Right ventricle myocardium superior (tissue), 1 donor: ENCODE measurements around the gene KSR2. TPM values are rescaled to one million over a fixed set of nuclear protein-coding genes. Genes with fewer than 3 reads are reported as not detected.

Experiments
- ATAC-seq: fragments of 200-7000 bp; cut with Tn5 transposase; one replicate; pipeline ENCODE4 v1.9.1; 2020; ENCODE audit warnings: mild to moderate bottlenecking; ENCODE audit not compliant: poor library complexity
- DNase-seq: peaks from one replicate; pipeline ENCODE4 v3.0.0-alpha.2; 2020
- intact Hi-C: fragments of 100-400 bp; cut with DNase I; formaldehyde crosslinking; loops from one replicate; pipeline ENCODE4 v1.11.2; 2022
- total RNA-seq: library from RNA; stranded (reverse); fragmentation: NEBNext Ultra II Directional; extraction: Animal tissue kit (Norgen Biotek cat#: 25700); gene quantifications from one replicate; pipeline ENCODE4 v1.2.1, GENCODE V29; 2021
- donor health status: DM: no; HTN: yes; CAD: no; lungs with severe emphysema.

KSR2 gene
- total RNA-seq, 1 donor from 2014 or later = not detected

DNA sequence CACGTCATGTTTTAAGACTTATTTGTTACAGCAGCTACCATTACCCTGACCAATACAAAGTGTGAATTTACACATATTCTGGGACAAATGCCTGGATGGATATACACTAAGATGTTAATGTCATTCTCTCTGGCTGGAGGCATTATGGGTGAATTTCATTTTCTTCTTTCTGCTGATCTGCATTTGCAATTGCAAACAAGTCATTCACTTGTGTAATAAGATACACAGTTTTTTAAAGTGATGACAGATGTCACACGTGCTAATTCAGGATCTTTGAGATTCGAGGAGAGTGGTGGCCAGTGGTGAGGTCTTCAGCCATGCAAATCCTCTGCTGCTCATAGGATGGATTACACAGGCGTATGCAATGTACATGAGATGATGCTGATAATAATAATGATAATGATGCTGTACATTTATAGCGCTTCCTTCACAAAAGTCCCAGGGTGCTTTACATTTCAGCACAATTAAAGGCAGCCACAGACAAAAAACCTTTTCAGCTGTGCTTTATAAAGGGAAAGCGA is 451.5 kb downstream of the KSR2 start:
- DNase-seq (no peak), ATAC-seq (no peak)
- intact Hi-C loops = no loop called here

DNA sequence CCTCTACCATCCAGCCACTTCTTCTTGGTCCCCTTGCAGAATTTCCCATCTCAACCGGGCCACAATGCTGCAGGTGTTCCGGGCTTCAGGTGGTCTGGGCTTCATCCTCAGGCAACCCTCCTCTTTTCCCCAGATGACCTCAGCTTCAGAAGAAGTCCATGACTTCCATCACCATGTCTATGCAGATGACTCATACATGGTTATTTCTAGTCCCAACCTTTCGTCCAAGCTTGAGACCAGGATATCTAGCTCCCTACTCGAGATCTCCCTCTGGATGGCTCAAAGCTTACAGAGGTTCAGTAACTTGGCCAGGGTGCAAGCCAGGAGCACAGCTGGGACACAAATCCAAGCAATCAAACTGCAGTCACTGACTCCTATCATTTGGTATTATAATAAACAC is 452.8 kb downstream of the KSR2 start:
- ATAC-seq (no peak), DNase-seq (no peak)
- intact Hi-C loops = no loop called here

DNA sequence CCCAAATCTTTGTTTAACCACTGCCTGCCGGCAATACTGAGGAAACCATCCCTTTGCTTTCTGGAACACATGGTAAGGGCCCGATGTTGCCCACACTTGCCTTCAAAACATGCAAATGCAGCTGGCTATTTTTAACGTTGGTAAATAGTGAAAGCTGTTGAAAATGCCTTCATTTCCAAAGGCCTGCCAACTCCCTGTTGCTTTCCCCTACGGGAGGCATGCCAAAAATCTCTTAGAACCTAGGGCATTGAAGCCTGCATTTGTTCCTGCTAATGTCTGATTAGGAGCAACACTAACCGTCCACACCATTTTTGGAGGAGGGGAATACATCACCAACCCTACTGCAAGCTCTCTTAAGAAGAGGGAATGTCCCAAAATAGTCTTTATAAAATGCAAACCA is 454.8 kb downstream of the KSR2 start:
- ATAC-seq = peak; percentile 77
- DNase-seq = no peak
- intact Hi-C loops = no loop called here

DNA sequence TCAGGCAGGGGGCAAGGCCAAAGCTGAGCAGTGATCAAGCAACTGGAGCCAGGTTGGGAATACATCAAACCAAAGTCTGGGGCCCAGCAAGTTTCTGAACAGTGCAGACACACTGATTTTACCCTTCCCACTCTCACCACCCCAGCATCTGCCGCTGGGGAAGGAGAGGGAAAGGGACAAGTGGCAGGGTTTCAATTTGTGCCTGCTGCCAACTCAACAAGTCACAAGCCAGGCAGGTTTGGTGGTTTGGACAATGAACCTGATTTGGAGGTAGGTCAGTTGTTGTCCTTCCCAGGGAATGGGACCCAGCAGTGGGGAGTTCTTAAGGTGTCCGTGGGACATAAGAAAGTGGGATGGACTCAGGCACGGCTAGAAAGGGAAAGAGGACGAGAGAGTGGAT is 455.4 kb downstream of the KSR2 start:
- DNase-seq (no peak), ATAC-seq (peak; percentile 58)
- intact Hi-C loops = no loop called here

DNA sequence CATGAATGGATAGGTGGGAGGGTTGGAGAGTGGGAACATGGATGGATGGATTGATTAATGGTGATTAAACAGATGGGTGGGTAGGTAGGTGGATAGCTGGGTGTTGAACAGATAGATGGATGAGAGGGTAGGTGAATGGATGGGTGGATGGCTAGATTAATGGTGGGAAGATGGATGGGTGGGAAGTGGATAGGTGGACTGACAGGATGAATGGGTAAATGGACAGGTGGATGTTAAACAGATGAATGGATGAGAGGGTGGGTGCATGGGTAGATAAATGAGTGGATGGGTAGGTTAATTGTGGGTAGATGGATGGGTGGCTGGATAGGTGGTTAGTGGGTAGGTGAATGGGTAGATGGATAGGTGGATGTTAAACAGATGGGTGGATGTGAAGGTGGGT is 460.3 kb downstream of the KSR2 start:
- intact Hi-C loops = no loop called here
- no peak for DNase-seq

DNA sequence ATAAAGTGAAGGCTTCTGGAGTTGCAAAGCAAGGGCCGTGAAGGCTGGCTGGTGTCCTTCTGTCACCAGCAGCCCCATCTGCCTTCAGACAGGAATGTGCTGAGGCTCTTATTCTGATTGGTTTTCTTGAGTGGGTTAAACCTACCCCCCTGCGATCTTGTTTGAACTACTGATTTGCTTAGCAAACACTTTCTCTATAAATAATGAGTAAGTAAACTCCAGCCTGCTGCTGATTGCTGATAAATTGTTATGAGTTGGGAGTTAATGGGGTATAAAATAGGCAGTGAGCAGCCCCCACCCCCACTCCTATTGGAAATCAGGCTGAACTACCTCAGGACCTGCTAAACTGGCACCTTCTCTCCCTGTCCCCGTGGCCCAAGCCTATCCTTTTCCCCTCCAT is 461.2 kb downstream of the KSR2 start:
- intact Hi-C loops = no loop called here

More for the DNA sequence above, 460.3 kb downstream of the KSR2 start:
- ATAC-seq = no peak

DNA sequence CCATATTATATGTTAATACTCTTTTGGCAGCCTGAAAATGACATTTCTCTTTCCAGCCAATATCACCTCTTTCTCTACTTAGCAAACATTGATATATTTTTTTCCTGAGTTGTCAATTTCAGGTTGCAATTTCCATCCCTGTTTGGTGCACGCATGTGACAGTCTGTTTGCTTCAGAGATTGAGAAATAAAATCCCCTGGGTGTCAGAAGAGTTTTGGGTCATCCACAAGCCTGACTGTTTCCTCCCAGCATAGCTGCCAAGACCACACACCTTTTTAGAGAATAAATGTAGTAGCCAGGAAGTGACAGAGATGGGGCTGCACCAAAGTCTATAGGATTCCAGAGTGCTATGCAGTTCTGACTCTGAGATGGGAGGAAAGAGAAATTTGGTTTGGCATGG is 462.5 kb downstream of the KSR2 start:
- DNase-seq (no peak), ATAC-seq (no peak)
- intact Hi-C loops = no loop called here

More for the DNA sequence above, 461.2 kb downstream of the KSR2 start:
- no peak for DNase-seq
- no peak for ATAC-seq

DNA sequence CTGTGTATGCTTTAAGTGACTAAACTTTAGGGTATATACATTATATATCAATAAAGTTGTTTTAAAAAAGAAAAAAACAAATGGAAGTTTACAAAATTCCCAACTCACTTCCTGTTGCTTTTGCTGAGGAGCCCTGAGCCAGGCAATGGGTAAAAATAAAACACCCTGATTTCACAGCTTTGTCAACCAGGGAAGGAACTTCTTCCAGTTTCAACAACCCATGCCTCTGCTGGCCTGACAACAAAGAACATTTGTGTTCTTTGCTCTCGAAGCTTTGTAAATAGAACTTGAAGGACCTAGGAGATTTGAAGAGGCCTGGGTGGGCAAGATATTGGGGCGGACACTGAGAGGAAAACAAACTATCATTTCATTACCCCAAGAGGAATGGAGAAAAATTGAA is 466.2 kb downstream of the KSR2 start:
- intact Hi-C loops = no loop called here
- peak; percentile 48 for ATAC-seq
- no peak for DNase-seq

DNA sequence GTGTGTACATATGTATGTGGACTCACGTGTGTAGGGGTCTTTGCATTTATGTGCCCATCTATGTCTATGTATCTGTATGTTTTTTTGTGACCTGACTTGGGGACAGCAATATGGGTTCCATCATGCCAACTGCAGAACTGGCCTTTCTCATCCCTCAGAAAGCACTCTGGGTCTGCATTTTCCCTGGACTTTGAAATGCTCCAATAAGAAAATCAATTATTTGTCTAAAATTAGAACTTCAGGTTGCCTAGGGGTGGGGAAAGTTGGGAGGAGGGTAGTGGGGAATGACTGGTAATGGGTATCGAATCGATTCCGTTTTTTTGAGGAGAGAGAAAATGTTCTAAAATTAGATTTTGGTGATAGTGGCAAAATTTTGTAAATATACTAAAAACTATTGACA is 466.6 kb downstream of the KSR2 start:
- DNase-seq = no peak
- intact Hi-C loops = no loop called here
- ATAC-seq = no peak

DNA sequence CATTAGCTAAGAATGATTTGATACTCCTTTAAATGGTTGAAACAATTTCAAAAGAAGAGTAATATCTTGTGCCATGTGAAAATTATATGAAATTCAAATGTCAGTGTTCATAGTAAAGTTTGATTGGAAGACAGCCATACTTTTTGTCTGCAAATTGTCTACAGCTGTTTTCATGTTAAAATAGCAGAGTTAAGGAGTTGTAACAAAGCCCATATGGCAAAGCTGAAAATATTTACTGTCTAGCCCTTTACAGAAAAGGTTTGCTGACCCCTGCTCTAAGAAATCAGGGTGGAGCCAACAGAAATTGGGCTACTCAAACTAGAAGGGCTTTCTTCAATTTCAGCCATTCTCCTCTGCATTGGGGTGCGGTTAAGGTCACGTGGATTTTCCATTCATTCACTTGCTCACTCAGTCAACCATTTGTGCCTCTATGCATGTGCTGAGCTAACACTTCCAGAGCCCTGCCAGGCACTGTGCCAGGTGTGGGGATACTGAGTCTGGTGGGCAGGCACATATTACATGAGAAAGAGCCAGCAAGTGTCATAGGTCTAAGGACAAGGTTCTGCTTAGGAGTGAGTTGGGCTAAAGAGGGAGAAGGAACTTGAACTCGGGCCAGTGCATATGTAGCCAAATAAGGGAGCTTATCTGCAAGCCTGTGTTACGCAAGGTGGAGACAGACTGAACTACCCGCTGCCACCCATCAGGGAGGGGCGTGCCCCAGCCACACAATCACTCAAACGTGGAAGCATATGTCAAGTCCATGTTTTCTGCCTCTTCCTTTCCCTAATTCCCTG is 467.5 kb downstream of the KSR2 start:
- peak; percentile 96 for ATAC-seq
- intact Hi-C loops = no loop called here
- peak; percentile 74 for DNase-seq

DNA sequence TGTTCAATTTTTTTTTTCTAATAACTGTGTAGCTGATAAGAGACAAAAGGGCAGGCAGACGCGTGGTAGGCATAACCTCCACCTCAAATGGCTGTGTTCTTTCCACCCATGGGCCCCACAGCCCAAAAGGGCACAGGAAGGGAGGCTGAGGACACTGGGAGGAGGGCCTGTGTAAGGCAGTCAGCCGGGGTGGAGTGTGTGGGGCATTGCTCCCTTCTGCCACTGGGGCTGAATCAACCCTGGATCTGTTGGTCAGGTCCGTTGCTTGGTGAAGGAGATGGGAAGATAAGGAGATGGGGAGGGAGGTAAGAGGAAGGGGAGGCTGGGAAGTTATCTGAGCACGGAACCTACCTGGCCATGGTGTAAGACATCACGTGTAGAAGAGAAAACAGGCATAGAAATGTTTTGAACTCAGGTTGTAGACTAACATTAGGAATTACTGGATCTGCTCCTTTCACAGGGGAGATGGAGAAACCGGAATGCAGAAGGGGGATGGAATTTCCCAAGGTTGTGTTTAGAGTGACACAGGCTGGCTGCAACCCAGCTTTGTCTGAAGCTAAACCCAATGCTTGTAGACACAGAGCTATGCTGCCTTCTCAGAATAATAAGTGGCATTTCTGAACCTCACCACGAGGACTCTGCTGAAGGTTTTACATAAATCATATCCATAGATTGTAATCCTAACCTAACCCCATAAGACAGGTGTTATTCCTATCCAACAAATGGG is 468.9 kb downstream of the KSR2 start:
- intact Hi-C loops = no loop called here
- no peak for DNase-seq
- ATAC-seq = no peak

DNA sequence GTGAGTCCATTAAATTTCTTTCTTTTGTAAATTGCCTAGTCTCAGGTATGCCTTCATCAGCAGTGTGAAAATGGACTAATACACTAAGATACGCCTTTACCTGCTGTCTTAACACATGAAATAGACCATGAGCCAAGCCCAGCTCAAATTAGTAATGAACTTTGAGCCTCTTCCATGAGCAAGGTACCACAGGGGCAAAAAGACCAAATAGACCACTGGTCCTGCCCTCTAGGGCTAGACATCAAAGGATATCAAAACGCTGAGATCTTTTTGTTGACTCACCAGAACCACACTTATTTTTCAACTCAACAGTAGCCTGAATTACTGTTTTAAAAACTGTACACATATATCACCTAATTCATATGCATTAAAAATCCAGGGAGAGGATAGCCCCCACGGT is 469.9 kb downstream of the KSR2 start:
- no peak for ATAC-seq
- DNase-seq = no peak
- intact Hi-C loops = no loop called here

DNA sequence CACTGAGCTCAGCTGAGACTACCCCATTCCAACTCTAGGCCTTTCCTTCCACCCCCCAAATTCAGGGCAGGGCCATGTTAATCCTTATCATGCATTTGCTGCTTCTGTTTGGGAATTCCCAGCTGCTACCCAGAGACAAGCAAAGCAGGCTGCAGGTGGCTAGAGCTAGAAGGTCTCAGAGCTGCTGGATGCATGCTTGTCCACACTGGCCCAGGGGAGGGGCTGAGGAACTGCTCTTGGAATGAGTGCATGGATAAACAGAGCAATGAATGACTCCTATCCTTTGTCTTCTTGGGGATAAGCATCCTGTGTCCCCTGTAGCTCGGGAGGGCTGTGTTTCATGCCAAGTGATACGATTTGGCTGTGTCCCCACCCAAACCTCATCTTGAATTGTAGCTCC is 470.5 kb downstream of the KSR2 start:
- DNase-seq (no peak), ATAC-seq (no peak)
- intact Hi-C loops = no loop called here

DNA sequence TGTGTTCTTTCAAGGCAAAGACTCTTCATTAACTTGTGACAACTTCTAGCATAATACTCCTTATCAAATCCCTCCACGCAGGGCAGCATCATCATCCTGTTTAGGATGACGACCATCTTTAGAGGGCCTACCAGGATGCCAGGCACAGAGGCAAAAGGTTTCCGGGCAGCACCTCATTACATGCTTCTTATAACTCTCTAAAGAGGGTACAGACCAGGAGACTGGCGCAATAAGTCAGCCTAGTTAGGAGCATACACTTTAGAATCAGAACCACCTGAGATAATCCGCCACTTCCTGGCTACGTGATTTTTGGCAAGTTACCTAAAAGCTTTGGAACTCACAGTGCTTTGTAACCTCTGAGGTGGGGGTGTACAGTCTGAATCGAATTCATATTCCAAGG is 471.4 kb downstream of the KSR2 start:
- DNase-seq = no peak
- intact Hi-C loops = no loop called here
- ATAC-seq = no peak

DNA sequence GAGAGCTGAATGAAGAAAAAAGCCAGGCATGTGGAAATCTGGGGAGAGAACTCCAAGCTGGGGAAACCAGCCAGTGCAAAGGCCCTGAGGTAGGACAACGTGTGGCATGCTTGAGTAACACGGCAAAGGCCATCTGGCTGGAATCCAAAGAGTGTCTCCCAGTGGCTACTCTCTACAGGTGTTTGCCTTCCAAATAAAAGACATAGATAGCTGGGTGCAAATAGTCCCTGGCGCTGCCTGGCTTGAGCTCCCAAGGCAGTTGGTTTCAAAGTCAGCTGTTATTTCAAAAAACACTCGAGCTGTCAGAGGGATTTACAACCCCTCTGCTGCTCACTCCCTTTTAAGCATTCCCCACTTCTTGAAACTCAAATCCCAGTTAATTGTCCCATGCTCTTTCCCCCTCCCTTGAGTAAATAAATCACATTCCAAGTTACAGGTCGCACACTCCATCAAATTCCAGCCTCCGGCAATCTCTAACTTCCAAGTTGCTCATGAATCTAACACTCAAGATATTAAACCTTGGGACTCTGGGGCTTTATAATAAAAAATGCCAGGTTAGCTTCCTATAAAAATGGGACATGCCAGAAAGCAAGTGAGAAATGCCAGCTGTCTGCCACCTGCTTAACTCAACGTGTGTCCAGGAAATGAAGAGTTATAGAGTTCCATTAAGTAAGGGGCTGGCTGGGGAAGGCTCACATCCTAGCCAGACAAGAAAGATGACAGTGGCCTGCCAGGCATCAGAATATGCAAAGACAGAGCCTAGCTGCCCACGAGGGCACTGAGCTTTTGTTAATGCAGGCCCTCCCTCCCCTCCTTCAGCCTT is 473.7 kb downstream of the KSR2 start:
- DNase-seq = no peak
- intact Hi-C loops = no loop called here
- ATAC-seq = no peak

DNA sequence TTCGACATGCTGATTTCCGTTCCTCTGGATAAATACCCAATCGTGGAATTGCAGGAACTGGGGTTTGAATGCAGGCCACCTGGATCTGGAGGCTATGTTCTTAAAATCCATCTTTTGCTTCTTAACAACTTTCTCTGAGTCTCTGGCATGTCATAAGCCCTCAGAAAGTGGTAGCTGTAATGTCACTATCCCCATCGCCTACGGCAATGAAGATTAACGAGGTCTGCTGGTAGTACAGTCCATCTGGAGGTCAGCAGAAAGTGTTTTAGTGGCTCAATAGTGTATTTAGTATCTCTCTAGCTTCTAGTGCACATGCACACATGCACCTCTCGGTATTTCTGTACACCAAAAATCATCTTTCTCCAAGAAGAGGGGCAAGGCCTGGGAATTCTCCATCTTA is 477.1 kb downstream of the KSR2 start:
- intact Hi-C loops = no loop called here
- ATAC-seq (no peak), DNase-seq (no peak)

DNA sequence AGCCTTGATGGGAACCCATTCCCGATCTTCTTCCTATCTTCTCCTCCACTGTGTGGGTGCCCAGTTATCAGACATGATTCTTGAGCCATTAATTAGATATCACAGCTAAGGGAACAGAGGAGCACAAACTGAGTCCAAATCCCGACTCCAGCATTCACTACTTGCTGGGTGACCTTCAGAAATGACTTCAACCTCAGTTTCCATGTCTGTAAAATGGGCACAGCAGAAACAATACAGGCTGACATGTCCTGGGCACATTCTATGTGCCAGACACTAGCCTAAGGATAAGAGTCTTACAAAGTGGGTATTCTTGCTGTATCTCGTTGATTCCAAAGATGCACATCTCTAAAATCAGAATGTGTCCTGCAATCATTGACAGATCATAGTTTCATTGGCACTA is 478.7 kb downstream of the KSR2 start:
- intact Hi-C loops = no loop called here
- ATAC-seq = no peak

DNA sequence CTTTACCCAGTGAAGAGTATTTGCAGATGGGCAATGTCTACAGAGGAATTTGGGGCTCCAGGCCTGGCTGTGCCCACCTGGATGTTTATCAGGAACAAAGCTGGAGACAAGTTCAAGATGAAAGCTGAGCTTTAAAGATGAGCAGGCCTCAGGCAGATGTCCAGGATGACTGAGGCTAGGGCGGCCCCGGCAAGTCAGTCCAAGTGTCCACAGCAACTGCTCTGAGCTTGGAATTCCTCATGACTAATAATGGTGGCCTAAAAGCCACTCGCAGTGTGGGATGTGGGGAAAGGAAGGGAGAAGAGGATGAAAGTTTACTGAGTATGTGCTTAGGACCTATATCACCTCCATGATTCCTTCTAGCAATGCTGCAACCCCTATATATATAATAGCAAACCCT is 479.1 kb downstream of the KSR2 start:
- intact Hi-C loops = no loop called here
- no peak for DNase-seq
- ATAC-seq = no peak

More for the DNA sequence above, 478.7 kb downstream of the KSR2 start:
- DNase-seq = no peak
